H1 (cell line): ENCODE results near the gene ENTREP3. TPM values are rescaled to one million over a fixed set of nuclear protein-coding genes. Genes with fewer than 3 reads are reported as not detected.

Experiments
- BRCA1 ChIP-seq: IDR thresholded peaks from 2 replicates; pipeline ENCODE4 v1.6.1; 2012; ENCODE audit warnings: low read depth, low read length, improper control_type of control experiment
- EP300 ChIP-seq, 2 experiments: IDR thresholded peaks; 1 replicate in 1 of 2; 2 replicates in 1 of 2; pipeline ENCODE4 v1.6.1; 2011 to 2012; ENCODE audit warnings: low read depth in 2 of 2, low read length in 2 of 2, mild to moderate bottlenecking in 2 of 2, borderline replicate concordance in 1 of 2, inconsistent platforms in 1 of 2, moderate library complexity in 1 of 2
- GABPA ChIP-seq: IDR thresholded peaks from 2 replicates; pipeline ENCODE4 v1.6.1; 2011; ENCODE audit warnings: mild to moderate bottlenecking, low read length, moderate library complexity, borderline replicate concordance; ENCODE audit not compliant: insufficient read depth
- HDAC2 ChIP-seq, 2 experiments: fragments of 300-600 bp in 1 of 2; sonication (generic) in 1 of 2; IDR thresholded peaks; 2 replicates each; pipeline ENCODE4 v1.6.1; 2011 to 2012; ENCODE audit warnings: low read depth in 2 of 2, low read length in 2 of 2, mild to moderate bottlenecking in 2 of 2, moderate library complexity in 2 of 2, borderline replicate concordance in 1 of 2, inconsistent platforms in 1 of 2
- NANOG ChIP-seq: IDR thresholded peaks from 2 replicates; pipeline ENCODE4 v1.6.1; 2011; ENCODE audit warnings: low read length, low read depth, mild to moderate bottlenecking, inconsistent platforms; ENCODE audit not compliant: insufficient read depth, poor library complexity, severe bottlenecking
- NRF1 ChIP-seq: IDR thresholded peaks from 2 replicates; pipeline ENCODE4 v1.6.1; 2011; ENCODE audit warnings: mild to moderate bottlenecking, low read depth, low read length, improper control_type of control experiment
- POU5F1 ChIP-seq: IDR thresholded peaks from 2 replicates; pipeline ENCODE4 v1.6.1; 2011; ENCODE audit warnings: low read depth, mild to moderate bottlenecking, low read length, moderate library complexity
- RAD21 ChIP-seq, 2 experiments: IDR thresholded peaks in 1 of 2; conservative IDR thresholded peaks in 1 of 2; 2 replicates each; pipeline ENCODE4 v1.6.1; 2011; ENCODE audit warnings: low read depth in 2 of 2, low read length in 2 of 2, improper control_type of control experiment in 1 of 2, inconsistent platforms in 1 of 2, mild to moderate bottlenecking in 1 of 2, moderate library complexity in 1 of 2
- RFX5 ChIP-seq: IDR thresholded peaks from 2 replicates; pipeline ENCODE4 v1.6.1; 2011; ENCODE audit warnings: low read depth, low read length, improper control_type of control experiment, borderline replicate concordance
- RXRA ChIP-seq: IDR thresholded peaks from 2 replicates; pipeline ENCODE4 v1.6.1; 2011; ENCODE audit warnings: low read depth, mild to moderate bottlenecking, low read length, moderate library complexity; ENCODE audit not compliant: insufficient read depth
- SAP30 ChIP-seq: fragments of 300-600 bp; sonication (generic); IDR thresholded peaks from 2 replicates; pipeline ENCODE4 v1.7.1; 2012; ENCODE audit warnings: low read length, moderate library complexity, mild to moderate bottlenecking, inconsistent platforms; ENCODE audit not compliant: insufficient read depth, insufficient replicate concordance
- SIN3A ChIP-seq, 2 experiments: IDR thresholded peaks in 1 of 2; conservative IDR thresholded peaks in 1 of 2; 2 replicates each; pipeline ENCODE4 v1.6.1; 2011 to 2012; ENCODE audit warnings: low read length in 2 of 2, improper control_type of control experiment in 1 of 2, low read depth in 1 of 2, mild to moderate bottlenecking in 1 of 2
- SIX5 ChIP-seq: IDR thresholded peaks from 2 replicates; pipeline ENCODE4 v1.6.1; 2011; ENCODE audit warnings: mild to moderate bottlenecking, low read depth, low read length
- SP1 ChIP-seq: IDR thresholded peaks from 2 replicates; pipeline ENCODE4 v1.6.1; 2011; ENCODE audit warnings: low read depth, low read length
- SRF ChIP-seq: IDR thresholded peaks from 2 replicates; pipeline ENCODE4 v1.6.1; 2011; ENCODE audit warnings: mild to moderate bottlenecking, low read depth, low read length, moderate library complexity
- SUZ12 ChIP-seq: fragments of 200-600 bp; sonication (generic); IDR thresholded peaks from 2 replicates; pipeline ENCODE4 v1.6.1; 2012; ENCODE audit warnings: mild to moderate bottlenecking, inconsistent platforms, low read length, moderate library complexity, mixed read lengths
- TAF1 ChIP-seq: IDR thresholded peaks from 2 replicates; pipeline ENCODE4 v1.6.1; 2011; ENCODE audit warnings: mild to moderate bottlenecking, low read depth, low read length
- TAF7 ChIP-seq: optimal IDR thresholded peaks from 2 replicates; pipeline ENCODE3; 2011; ENCODE audit warnings: low read depth, mild to moderate bottlenecking, inconsistent platforms, low read length, moderate library complexity, borderline replicate concordance
- TCF12 ChIP-seq: IDR thresholded peaks from 2 replicates; pipeline ENCODE4 v1.6.1; 2011; ENCODE audit warnings: low read depth, mild to moderate bottlenecking, low read length
- polyA plus RNA-seq, 7 experiments: library from polyadenylated mRNA; depleted of rRNA in 3 of 7; stranded (reverse) in 5 of 7; unstranded in 2 of 7; fragments of >200 nt in 5 of 7; fragments of 200-250 nt in 2 of 7; gene quantifications; 1 replicate in 5 of 7; 2 replicates in 1 of 7; 4 replicates in 1 of 7; pipeline versions ENCODE4 v1.2.1 to v1.2.3, GENCODE V29; 2011 to 2013; ENCODE audit warnings: missing spikeins in 2 of 7, mixed read lengths in 2 of 7
- total RNA-seq: library from RNA; stranded (reverse); fragmentation: NEBNext Ultra II Directional; extraction: Animal tissue kit (Norgen Biotek cat#: 25700); gene quantifications from 2 replicates; pipeline ENCODE4 v1.2.1, GENCODE V29; 2021
- TF ChIP-seq, protein P1 (sequence below): IDR thresholded peaks from 2 replicates; pipeline ENCODE4 v1.6.1; 2012; ENCODE audit warnings: low read length, inconsistent platforms
- TF ChIP-seq, protein P2 (sequence below): IDR thresholded peaks from 2 replicates; pipeline ENCODE4 v1.6.1; 2012; ENCODE audit warnings: inconsistent platforms

Gene ENTREP3
- total and polyA plus RNA-seq, 2 of the 8 experiments (the other 6 are each of a cell fraction or from before 2014, with no cell fraction given), result 22.8 to 52.2 TPM

DNA sequence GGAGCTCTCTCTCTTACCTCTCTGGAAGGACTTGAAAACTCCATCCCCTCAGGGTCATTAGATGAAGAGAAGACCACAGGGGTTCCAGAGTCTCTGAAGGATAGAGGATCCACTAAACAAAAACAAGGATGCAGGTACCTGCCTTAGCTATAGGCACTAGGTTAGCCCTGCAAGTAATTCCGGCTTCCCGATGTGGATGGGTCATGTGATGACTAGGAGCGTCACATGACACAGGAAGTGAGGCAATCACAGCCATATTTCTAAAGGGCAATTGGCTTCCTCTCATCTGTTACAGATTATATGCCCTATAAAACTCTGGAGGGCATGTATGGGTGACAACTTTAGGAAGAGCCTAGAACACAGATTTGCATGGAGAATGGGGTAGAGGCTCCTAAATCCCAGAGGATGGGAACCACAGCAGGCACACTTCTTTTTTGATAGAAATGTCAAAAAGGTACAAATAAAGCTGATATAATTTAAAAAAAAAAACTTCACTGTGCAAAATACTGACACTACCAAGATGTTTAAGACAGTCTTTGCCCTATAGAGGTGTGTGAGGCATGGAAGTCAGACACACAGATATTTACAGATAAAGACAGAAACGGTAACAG lies 14.1 kb downstream of the ENTREP3 start (continued):
- TF ChIP-seq SAP30 (peak; percentile 76), GABPA (no peak), POU5F1 (no peak), RXRA (no peak), SRF (no peak; the same call in 1 of the 2 replicates), BRCA1 (no peak), RAD21 (IDR thresholded peaks at IDR 0.05 in 1 of 2, conservative IDR thresholded peaks at IDR 0.05 in 1 of 2; ENCODE audit: low read depth in 2 of 2, low read length in 2 of 2) (peak in 1 of 2 experiments; percentile 7; a peak in 1 of 4 replicates), TCF12 (peak; percentile 55; the same call in 1 of the 2 replicates), NRF1 (no peak), RFX5 (no peak), TAF7 (no peak), SIN3A (conservative IDR thresholded peaks at IDR 0.05 in 1 of 2, IDR thresholded peaks at IDR 0.05 in 1 of 2; ENCODE audit: low read depth in 1 of 2, low read length in 2 of 2) (peak; percentile 99 to 100), HDAC2 (IDR thresholded peaks at IDR 0.05; ENCODE audit: borderline replicate concordance in 1 of 2, low read depth in 2 of 2, low read length in 2 of 2) (peak; percentile 33 to 77; a peak in 1 of 4 replicates), NANOG (peak; percentile 58), TAF1 (no peak), SP1 (no peak), SUZ12 (no peak), SIX5 (peak; percentile 76), EP300 (IDR thresholded peaks at IDR 0.05; ENCODE audit: borderline replicate concordance in 1 of 2, low read depth in 2 of 2, low read length in 2 of 2) (peak in 1 of 2 experiments; percentile 71; a peak in 1 of 3 replicates)
- TF ChIP-seq, protein P1, sequence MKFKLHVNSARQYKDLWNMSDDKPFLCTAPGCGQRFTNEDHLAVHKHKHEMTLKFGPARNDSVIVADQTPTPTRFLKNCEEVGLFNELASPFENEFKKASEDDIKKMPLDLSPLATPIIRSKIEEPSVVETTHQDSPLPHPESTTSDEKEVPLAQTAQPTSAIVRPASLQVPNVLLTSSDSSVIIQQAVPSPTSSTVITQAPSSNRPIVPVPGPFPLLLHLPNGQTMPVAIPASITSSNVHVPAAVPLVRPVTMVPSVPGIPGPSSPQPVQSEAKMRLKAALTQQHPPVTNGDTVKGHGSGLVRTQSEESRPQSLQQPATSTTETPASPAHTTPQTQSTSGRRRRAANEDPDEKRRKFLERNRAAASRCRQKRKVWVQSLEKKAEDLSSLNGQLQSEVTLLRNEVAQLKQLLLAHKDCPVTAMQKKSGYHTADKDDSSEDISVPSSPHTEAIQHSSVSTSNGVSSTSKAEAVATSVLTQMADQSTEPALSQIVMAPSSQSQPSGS, result 0 out of 2 replicates have a peak, but pooled peaks have one; percentile 49
- TF ChIP-seq, protein P2, sequence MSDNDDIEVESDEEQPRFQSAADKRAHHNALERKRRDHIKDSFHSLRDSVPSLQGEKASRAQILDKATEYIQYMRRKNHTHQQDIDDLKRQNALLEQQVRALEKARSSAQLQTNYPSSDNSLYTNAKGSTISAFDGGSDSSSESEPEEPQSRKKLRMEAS, result no peak
